Epithelial cell of esophagus (primary cell): ENCODE data around the gene LSS.
"Not testable (repeated sequence)": the region's sequence is repeated elsewhere in the genome, so short reads cannot be mapped to it uniquely, and the experiment has no call there.

Source experiments
- DNase-seq: peaks from one replicate; pipeline ENCODE4 v3.0.0; 2010; ENCODE audit warnings: low read depth
- H3K4me3 ChIP-seq: 2 replicates; pipeline ENCODE4 v1.5.1; 2011; ENCODE audit warnings: mild to moderate bottlenecking, low read length, control low read depth
- CTCF ChIP-seq: IDR thresholded peaks from 2 replicates; pipeline ENCODE4 v1.5.1; 2011; ENCODE audit warnings: low read depth, mild to moderate bottlenecking, low read length, control low read depth, inconsistent platforms; ENCODE audit not compliant: insufficient read depth; ENCODE audit errors: missing control alignments

Gene LSS

GRCh38 chr21:46183910-46184624 lies 44.5 kb downstream of the LSS start, which contains the start of gene SPATC1L:
TSS of gene SPATC1L (minus strand) at chr21:46184459. CDS start at chr21:46182816, 1,643 bp downstream.
- peak; percentile 30 for DNase-seq
- peak within 1 kb of the TSS; percentile 69 for H3K4me3 ChIP-seq

GRCh38 chr21:46183337-46183909 lies 45.2 kb downstream of the LSS start:
- H3K4me3 ChIP-seq: peak overlapping the region; percentile 69
- DNase-seq: not testable (repeated sequence)

More at GRCh38 chr21:46183910-46184624, 44.5 kb downstream of the LSS start, which contains the start of gene SPATC1L:
- no peak for TF ChIP-seq CTCF

- no peak for DNase-seq
- H3K4me3 ChIP-seq: no peak overlapping the region
- no peak for TF ChIP-seq CTCF
Measured at GRCh38 chr21:46182548-46183336, 45.8 kb downstream of the LSS start.

- no peak for DNase-seq
- no peak for TF ChIP-seq CTCF
- H3K4me3 ChIP-seq: no peak overlapping the region
Measured at GRCh38 chr21:46181953-46182547, 46.5 kb downstream of the LSS start.

GRCh38 chr21:46181436-46181835 lies 47.1 kb downstream of the LSS start:
- no peak for DNase-seq
- H3K4me3 ChIP-seq: no peak overlapping the region
- no peak for TF ChIP-seq CTCF

GRCh38 chr21:46180778-46181391 lies 47.7 kb downstream of the LSS start:
- DNase-seq: no peak
- H3K4me3 ChIP-seq: no peak overlapping the region
- TF ChIP-seq CTCF: no peak

GRCh38 chr21:46180079-46180722 lies 48.4 kb downstream of the LSS start:
- no peak overlapping the region for H3K4me3 ChIP-seq
- DNase-seq: no peak
- TF ChIP-seq CTCF: no peak
